ENCODE measurements around the gene NRGN.
"Not testable (repeated sequence)": the region's sequence is repeated elsewhere in the genome, so short reads cannot be mapped to it uniquely, and the experiment has no call there.

NRGN gene

GRCh38 chr11:124756033-124756752, 16.5 kb downstream of the NRGN start:
- no peak for DNase-seq (ENCODE audit: low read depth in 4 of 4, low spot score in 1 of 4)

GRCh38 chr11:124756753-124757227, 17.0 kb downstream of the NRGN start:
- DNase-seq (ENCODE audit: low read depth in 4 of 4, low spot score in 1 of 4), result no peak

GRCh38 chr11:124757320-124757719, 17.6 kb downstream of the NRGN start:
- no peak for DNase-seq (ENCODE audit: low read depth in 4 of 4, low spot score in 1 of 4)

DNA sequence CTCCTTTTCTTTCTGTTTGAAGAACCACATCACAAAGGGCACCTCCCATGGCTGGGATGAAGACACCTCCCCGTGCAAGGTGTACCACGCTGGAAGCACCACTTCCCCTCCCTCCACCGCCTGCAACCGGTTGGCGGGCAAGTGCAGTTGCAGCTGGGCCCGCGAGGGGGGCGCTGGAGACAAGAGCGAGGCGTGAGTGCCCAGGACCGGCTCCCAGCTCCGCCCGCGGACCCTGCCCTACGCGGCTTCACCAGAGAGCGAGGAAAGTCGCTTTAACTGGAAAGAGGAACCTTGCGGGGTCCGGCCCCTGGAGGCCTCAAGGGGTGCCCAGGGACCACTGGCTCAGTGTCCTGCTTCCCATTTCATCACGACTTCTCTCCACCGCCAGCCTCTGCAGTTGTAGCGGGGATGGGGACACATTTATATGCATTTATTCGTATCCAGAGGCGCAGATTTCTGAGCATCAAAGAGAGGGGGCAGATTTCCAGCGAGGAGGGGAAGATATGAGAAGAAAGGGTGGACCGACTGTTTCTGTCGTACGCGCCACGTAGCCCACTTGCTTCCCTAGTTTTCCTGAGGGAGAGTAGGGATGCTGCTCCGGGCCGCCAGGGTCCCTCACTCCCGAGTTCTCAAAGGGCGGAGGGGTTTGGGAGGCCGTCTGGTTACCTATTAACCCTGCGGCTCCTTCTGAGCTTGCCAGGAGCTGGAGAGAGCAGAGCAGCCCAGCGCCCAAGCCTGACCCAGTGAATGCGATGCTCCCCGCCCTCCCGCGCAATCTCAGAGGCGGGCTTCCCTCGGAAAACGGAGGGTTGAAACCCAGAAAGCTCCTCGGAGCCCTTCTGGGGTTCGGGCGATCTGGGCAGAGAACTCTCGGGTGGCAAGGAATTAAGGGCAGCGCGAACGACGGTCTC, 18.9 kb downstream of the NRGN start:
- DNase-seq (ENCODE audit: low read depth in 4 of 4, low spot score in 1 of 4), result peak in 3 of 4 experiments; percentile 38 to 66 (median 47)

- DNase-seq (ENCODE audit: low read depth in 4 of 4, low spot score in 1 of 4), result no peak
These were observed 19.8 kb downstream of the NRGN start for GRCh38 chr11:124759266-124760204.

- no peak for DNase-seq (ENCODE audit: low read depth in 4 of 4, low spot score in 1 of 4)
These were observed 20.5 kb downstream of the NRGN start for GRCh38 chr11:124760205-124760652.

DNA sequence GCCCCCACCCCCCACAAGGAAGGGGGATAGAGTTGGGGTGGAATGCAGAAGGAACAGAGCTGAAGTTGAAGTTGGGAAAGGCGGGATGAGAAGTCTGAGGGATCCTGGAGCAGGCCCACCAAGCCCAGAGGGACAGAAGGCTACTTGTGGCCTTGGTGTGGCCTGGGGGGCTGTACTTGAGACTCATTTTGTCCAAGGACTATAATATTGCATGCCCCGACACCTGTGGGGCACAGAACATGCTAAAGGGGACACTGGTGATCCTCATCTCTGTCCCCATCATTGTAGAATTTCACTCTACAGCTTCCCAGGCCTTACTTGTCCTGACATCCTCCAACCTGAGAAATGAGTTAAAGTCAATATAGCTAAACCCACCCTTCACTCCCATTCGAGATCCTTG, 21.1 kb downstream of the NRGN start:
- DNase-seq (ENCODE audit: low read depth in 4 of 4, low spot score in 1 of 4), result no peak

- DNase-seq (ENCODE audit: low read depth in 4 of 4, low spot score in 1 of 4), result no peak
These were observed 21.8 kb downstream of the NRGN start for GRCh38 chr11:124761301-124762104.

- DNase-seq (ENCODE audit: low read depth in 4 of 4, low spot score in 1 of 4), result peak in 3 of 4 experiments; percentile 51 to 64 (median 56)
These were observed 22.4 kb downstream of the NRGN start, which contains the start of gene ESAM for GRCh38 chr11:124762105-124762623. Gene ESAM, minus strand, starts transcription at chr11:124762290. Its CDS starts 136 bp downstream, at chr11:124762154.

- DNase-seq (ENCODE audit: low read depth in 4 of 4, low spot score in 1 of 4), result no peak
These were observed 22.9 kb downstream of the NRGN start for GRCh38 chr11:124762624-124763155.

- peak; percentile 75 to 79 (median 76) for DNase-seq (ENCODE audit: low read depth in 4 of 4, low spot score in 1 of 4)
These were observed 23.6 kb downstream of the NRGN start for GRCh38 chr11:124763156-124763947.

DNA sequence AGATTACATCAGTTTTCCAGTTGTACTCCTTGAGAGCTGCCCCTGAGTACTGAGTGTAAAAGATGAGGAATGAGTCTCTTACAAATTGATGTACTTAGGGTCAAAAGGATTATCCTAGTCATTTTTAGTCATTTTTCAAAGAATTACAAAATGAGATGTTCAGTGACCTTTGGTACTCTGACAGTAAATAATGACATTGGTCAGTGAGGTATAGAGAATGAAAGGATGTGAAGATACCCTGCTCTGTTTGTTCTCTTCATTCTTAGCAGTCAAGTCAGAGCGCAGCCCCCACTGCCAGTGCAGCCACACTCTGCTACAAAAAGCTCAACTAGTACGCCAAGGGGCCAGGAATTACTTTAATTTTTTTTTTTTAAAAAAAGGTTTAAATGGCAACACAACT, 26.4 kb downstream of the NRGN start:
- no peak for DNase-seq (ENCODE audit: low read depth in 4 of 4, low spot score in 1 of 4)

DNA sequence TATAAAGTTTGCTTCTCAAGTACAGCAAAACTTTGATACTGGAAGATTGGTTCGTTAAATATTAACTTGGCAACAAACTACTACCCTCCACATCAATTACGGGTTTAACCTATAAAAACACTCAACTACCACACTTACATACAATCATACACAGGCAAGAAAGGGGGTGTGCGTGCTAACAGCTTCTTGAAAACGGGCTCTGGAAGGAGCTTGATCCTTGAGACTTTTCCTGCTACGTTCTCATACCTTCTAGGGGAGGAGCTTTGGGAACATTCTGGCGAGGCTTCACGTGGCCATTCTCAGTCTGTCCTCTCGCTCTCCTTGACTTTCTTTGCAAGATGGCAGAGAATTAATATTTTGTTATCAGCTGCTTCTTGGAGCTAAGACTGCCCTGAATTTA, 29.2 kb downstream of the NRGN start:
- DNase-seq (ENCODE audit: low read depth in 4 of 4, low spot score in 1 of 4), result no peak

- no peak for DNase-seq (ENCODE audit: low read depth in 4 of 4, low spot score in 1 of 4)
These were observed 30.3 kb downstream of the NRGN start for GRCh38 chr11:124769806-124770774.

DNA sequence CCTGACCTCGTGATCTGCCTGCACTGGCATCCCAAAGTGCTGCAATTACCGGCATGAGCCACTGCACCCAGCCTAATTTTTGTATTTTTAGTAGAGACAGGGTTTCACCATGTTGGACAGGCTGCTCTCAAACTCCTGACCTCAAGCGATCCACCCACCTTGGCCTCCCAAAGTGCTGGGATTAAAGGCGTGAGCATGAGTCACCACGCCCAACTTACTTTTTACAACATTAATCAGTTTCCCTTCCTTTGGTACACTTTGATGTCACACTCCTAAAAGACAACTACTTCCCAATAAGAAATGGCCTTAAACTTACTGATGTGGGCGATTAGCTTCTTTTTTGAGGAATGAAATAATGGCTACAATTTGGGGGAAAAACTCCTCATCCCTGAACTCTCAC, 31.2 kb downstream of the NRGN start:
- not testable (repeated sequence) for DNase-seq (ENCODE audit: low read depth in 4 of 4, low spot score in 1 of 4)

- no peak for DNase-seq (ENCODE audit: low read depth in 4 of 4, low spot score in 1 of 4)
These were observed 37.3 kb downstream of the NRGN start for GRCh38 chr11:124776865-124777645.

DNA sequence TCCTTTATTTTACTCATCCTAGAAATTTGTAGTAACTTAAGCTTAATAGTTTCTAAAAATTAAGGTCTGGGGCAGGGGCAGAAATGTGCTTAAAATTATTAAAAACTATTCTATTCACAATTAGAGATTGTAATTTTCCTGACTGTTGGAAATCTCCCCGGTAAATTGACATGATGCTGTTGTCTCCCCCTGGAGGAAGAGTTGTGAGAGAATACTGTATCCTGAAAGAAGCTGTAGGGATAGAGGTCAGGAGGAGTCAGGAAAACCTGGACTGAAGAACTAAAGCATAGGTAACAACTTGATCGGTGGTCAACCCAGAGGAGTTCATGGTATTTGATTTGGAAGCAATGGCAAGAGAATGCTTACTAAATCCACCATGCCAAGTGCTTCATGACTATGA, 38.5 kb downstream of the NRGN start:
- no peak for DNase-seq (ENCODE audit: low read depth in 4 of 4, low spot score in 1 of 4)
